ENCODE results near the gene FFAR3.

GRCh38 chr19:35362261-35363000 is 4.2 kb downstream of the FFAR3 start:
- TF ChIP-seq CTCF (conservative IDR thresholded peaks at IDR 0.05; ENCODE audit: low read length): no peak
- no peak for TF ChIP-seq EZH2phosphoT487 (IDR thresholded peaks at IDR 0.05; ENCODE audit: borderline replicate concordance, low read depth, low read length)
